MM.1S (cell line): ENCODE data around the gene ALDH1L2.

Source experiments
- DNase-seq: peaks from one replicate; pipeline ENCODE4 v3.0.0-alpha.2; 2015
- H2AFZ ChIP-seq: fragments of 300-600 bp; sonication (generic); 2 replicates; pipeline ENCODE4 v1.6.0; 2016; ENCODE audit warnings: antibody characterized with exemption, low read length
- H3F3A ChIP-seq: fragments of 300-600 bp; sonication (generic); 2 replicates; pipeline ENCODE4 v1.6.1; 2016; ENCODE audit warnings: mild to moderate bottlenecking, antibody characterized with exemption, low read length, moderate library complexity, mixed read lengths; ENCODE audit not compliant: insufficient read depth
- H3K27ac ChIP-seq: fragments of 300-600 bp; sonication (generic); 2 replicates; pipeline ENCODE4 v1.5.1; 2016; ENCODE audit warnings: mild to moderate bottlenecking, low read length
- H3K27me3 ChIP-seq: fragments of 300-600 bp; sonication (generic); replicated peaks from 2 replicates; pipeline ENCODE4 v1.6.0; 2016; ENCODE audit warnings: low read length; ENCODE audit not compliant: insufficient read depth
- H3K36me3 ChIP-seq: fragments of 300-600 bp; sonication (generic); replicated peaks from 2 replicates; pipeline ENCODE4 v1.6.1; 2016; ENCODE audit warnings: mild to moderate bottlenecking, low read length, mixed read lengths; ENCODE audit not compliant: insufficient read depth
- H3K4me1 ChIP-seq: fragments of 300-600 bp; sonication (generic); 2 replicates; pipeline ENCODE4 v1.6.1; 2016; ENCODE audit warnings: low read length, mixed read lengths
- H3K4me2 ChIP-seq: fragments of 300-600 bp; sonication (generic); 2 replicates; pipeline ENCODE4 v1.6.0; 2016; ENCODE audit warnings: low read depth, low read length
- H3K4me3 ChIP-seq: fragments of 300-600 bp; sonication (generic); 2 replicates; pipeline ENCODE4 v1.5.1; 2016; ENCODE audit warnings: low read length, mixed read lengths
- H3K79me2 ChIP-seq: fragments of 300-600 bp; sonication (generic); 2 replicates; pipeline ENCODE4 v1.6.1; 2016; ENCODE audit warnings: mixed run types, low read length, mixed read lengths
- H3K9ac ChIP-seq: fragments of 300-600 bp; sonication (generic); 2 replicates; pipeline ENCODE4 v1.6.1; 2016; ENCODE audit warnings: low read length, mixed read lengths
- H3K9me2 ChIP-seq: fragments of 300-600 bp; sonication (generic); replicated peaks from 2 replicates; pipeline ENCODE4 v1.6.1; 2016; ENCODE audit warnings: mild to moderate bottlenecking, low read length, mixed read lengths; ENCODE audit not compliant: insufficient read depth
- H3K9me3 ChIP-seq: fragments of 300-600 bp; sonication (generic); replicated peaks from 2 replicates; pipeline ENCODE4 v1.6.1; 2016; ENCODE audit warnings: mild to moderate bottlenecking, low read length, mixed read lengths; ENCODE audit not compliant: insufficient read depth
- H4K20me1 ChIP-seq: fragments of 300-600 bp; sonication (generic); 2 replicates; pipeline ENCODE4 v1.6.1; 2016; ENCODE audit warnings: mild to moderate bottlenecking, low read length, moderate library complexity, mixed read lengths; ENCODE audit not compliant: insufficient read depth
- CTCF ChIP-seq: fragments of 300-600 bp; sonication (generic); IDR thresholded peaks from 2 replicates; pipeline ENCODE4 v1.5.1; 2016; ENCODE audit warnings: antibody characterized with exemption, low read length, mixed read lengths
- EZH2 ChIP-seq: fragments of 300-600 bp; sonication (generic); optimal IDR thresholded peaks from 2 replicates; pipeline ENCODE3; 2017; ENCODE audit warnings: low read depth, mild to moderate bottlenecking, antibody characterized with exemption, low read length, mixed read lengths
- EZH2phosphoT487 ChIP-seq: fragments of 300-600 bp; sonication (generic); IDR thresholded peaks from 2 replicates; pipeline ENCODE4 v1.6.1; 2018; ENCODE audit warnings: antibody characterized with exemption, low read length

The ALDH1L2 gene

GRCh38 chr12:105048315-105048714 lies 35.9 kb downstream of the ALDH1L2 start:
- H3K9me3 ChIP-seq: no peaks in the 10 kb centered on the region
- H3F3A ChIP-seq: no peaks in the 10 kb centered on the region
- 0 out of 2 replicates have a peak, but pooled peaks cover 6% of the 10 kb centered on the region for H3K36me3 ChIP-seq
- H3K4me2 ChIP-seq: no peak overlapping the region
- no peak overlapping the region for H2AFZ ChIP-seq
- TF ChIP-seq EZH2phosphoT487 (no peak), EZH2 (no peak), CTCF (no peak)
- no peaks in the 10 kb centered on the region for H3K9me2 ChIP-seq
- no peak overlapping the region for H3K9ac ChIP-seq
- H4K20me1 ChIP-seq: no peaks in the 10 kb centered on the region
- H3K79me2 ChIP-seq: no peaks in the 10 kb centered on the region
- H3K4me3 ChIP-seq: no peak overlapping the region
- H3K4me1 ChIP-seq: no peaks in the 10 kb centered on the region
- H3K27ac ChIP-seq: no peak overlapping the region
- DNase-seq: no peak
- H3K27me3 ChIP-seq: no peaks in the 10 kb centered on the region

GRCh38 chr12:105047308-105047707 lies 37.0 kb downstream of the ALDH1L2 start:
- no peaks in the 10 kb centered on the region for H3K79me2 ChIP-seq
- DNase-seq: no peak
- no peak overlapping the region for H2AFZ ChIP-seq
- 0 out of 2 replicates have a peak, but pooled peaks cover 5% of the 10 kb centered on the region for H3K36me3 ChIP-seq
- H3K9me3 ChIP-seq: no peaks in the 10 kb centered on the region
- no peaks in the 10 kb centered on the region for H3F3A ChIP-seq
- H4K20me1 ChIP-seq: no peaks in the 10 kb centered on the region
- no peak overlapping the region for H3K27ac ChIP-seq
- no peak for TF ChIP-seq EZH2
- H3K9ac ChIP-seq: no peak overlapping the region
- no peaks in the 10 kb centered on the region for H3K4me1 ChIP-seq
- no peak overlapping the region for H3K4me2 ChIP-seq
- H3K27me3 ChIP-seq: no peaks in the 10 kb centered on the region
- no peak overlapping the region for H3K4me3 ChIP-seq
- H3K9me2 ChIP-seq: no peaks in the 10 kb centered on the region

- no peaks in the 10 kb centered on the region for H3K79me2 ChIP-seq
- H3K9me3 ChIP-seq: no peaks in the 10 kb centered on the region
- H3K9me2 ChIP-seq: no peaks in the 10 kb centered on the region
- DNase-seq: no peak
- no peak overlapping the region for H3K27ac ChIP-seq
- no peaks in the 10 kb centered on the region for H4K20me1 ChIP-seq
- H3K4me3 ChIP-seq: no peak overlapping the region
- no peaks in the 10 kb centered on the region for H3K27me3 ChIP-seq
- H3K4me1 ChIP-seq: peaks cover 7% of the 10 kb centered on the region
- TF ChIP-seq EZH2phosphoT487: no peak
- no peak for TF ChIP-seq EZH2
- no peak for TF ChIP-seq CTCF
- H3K9ac ChIP-seq: no peak overlapping the region
- no peaks in the 10 kb centered on the region for H3F3A ChIP-seq
- no peak overlapping the region for H2AFZ ChIP-seq
- H3K4me2 ChIP-seq: no peak overlapping the region
- no peaks in the 10 kb centered on the region for H3K36me3 ChIP-seq
Observed at GRCh38 chr12:105041186-105041585, 43.1 kb downstream of the ALDH1L2 start.

- Histone ChIP-seq H4K20me1 (no peaks in the 10 kb centered on the region), H3K27ac (no peak overlapping the region), H3K79me2 (no peaks in the 10 kb centered on the region), H3K4me2 (no peak overlapping the region), H3F3A (no peaks in the 10 kb centered on the region), H3K27me3 (no peaks in the 10 kb centered on the region), H2AFZ (no peak overlapping the region), H3K9ac (no peak overlapping the region), H3K9me3 (no peaks in the 10 kb centered on the region), H3K9me2 (no peaks in the 10 kb centered on the region), H3K4me1 (peaks cover 7% of the 10 kb centered on the region), H3K4me3 (no peak overlapping the region), H3K36me3 (no peaks in the 10 kb centered on the region)
- DNase-seq: no peak
- TF ChIP-seq CTCF: no peak
- TF ChIP-seq EZH2phosphoT487: no peak
- no peak for TF ChIP-seq EZH2
Observed at GRCh38 chr12:105040476-105040875, 43.8 kb downstream of the ALDH1L2 start.
